ENCODE data around the gene PDAP1.

GRCh38 chr7:99456288-99456687 is 47.9 kb upstream of the PDAP1 start:
- no peak for TF ChIP-seq CTCF (IDR thresholded peaks at IDR 0.05)
- no peak for TF ChIP-seq EP300 (IDR thresholded peaks at IDR 0.05)
- no peak for TF ChIP-seq POLR2A (IDR thresholded peaks at IDR 0.05; ENCODE audit: low read depth)
- TF ChIP-seq POLR2AphosphoS5 (IDR thresholded peaks at IDR 0.05), result no peak
